ENCODE data around the gene SYTL3. TPM values are rescaled to one million over a fixed set of nuclear protein-coding genes. Genes with fewer than 3 reads are reported as not detected.

SYTL3 gene
- polyA plus RNA-seq, 1 experiment, result 1.7 TPM

DNA sequence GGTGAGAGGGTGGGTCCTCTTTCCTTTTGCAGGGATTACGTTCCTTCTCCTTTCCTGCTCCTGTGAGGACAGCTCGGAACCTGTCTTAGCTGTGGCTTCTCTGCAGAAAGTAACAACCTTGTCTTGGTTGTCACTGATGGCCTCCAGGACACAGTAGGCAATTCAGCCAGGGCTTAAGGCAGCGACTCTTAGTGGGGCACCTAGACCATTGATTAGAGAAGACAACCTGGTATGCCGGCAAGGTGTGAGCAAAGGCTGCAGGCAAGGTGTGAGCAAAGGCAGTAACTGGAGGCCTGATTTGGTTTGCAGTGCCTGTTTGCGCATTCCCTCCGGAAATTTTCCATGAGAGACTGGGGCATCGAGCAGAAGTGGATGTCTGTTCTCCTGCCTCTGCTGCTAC lies 42.9 kb upstream of the SYTL3 start:
- ChIA-PET CTCF (interaction anchor here (0.9 to 10.5 kb wide), 6 partner anchors 14 to 390 kb away, joined by 3 to 185 read pairs (median 6); no protein-coding TSS in a partner anchor), POLR2A (no interaction called here)
- Histone ChIP-seq H3K4me3 (ENCODE audit: low read depth, low read length) (no peak overlapping the region), H3K27me3 (ENCODE audit: control insufficient read depth, insufficient read depth, low read length) (no peaks in the 10 kb centered on the region), H3K36me3 (ENCODE audit: control insufficient read depth, insufficient read depth, low read length) (peaks cover 26% of the 10 kb centered on the region)
- TF ChIP-seq, protein P1, sequence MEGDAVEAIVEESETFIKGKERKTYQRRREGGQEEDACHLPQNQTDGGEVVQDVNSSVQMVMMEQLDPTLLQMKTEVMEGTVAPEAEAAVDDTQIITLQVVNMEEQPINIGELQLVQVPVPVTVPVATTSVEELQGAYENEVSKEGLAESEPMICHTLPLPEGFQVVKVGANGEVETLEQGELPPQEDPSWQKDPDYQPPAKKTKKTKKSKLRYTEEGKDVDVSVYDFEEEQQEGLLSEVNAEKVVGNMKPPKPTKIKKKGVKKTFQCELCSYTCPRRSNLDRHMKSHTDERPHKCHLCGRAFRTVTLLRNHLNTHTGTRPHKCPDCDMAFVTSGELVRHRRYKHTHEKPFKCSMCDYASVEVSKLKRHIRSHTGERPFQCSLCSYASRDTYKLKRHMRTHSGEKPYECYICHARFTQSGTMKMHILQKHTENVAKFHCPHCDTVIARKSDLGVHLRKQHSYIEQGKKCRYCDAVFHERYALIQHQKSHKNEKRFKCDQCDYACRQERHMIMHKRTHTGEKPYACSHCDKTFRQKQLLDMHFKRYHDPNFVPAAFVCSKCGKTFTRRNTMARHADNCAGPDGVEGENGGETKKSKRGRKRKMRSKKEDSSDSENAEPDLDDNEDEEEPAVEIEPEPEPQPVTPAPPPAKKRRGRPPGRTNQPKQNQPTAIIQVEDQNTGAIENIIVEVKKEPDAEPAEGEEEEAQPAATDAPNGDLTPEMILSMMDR (IDR thresholded peaks at IDR 0.05; ENCODE audit: insufficient read depth, low read depth, low read length), result no peak
- no peak for DNase-seq (ENCODE audit: low read depth)

DNA sequence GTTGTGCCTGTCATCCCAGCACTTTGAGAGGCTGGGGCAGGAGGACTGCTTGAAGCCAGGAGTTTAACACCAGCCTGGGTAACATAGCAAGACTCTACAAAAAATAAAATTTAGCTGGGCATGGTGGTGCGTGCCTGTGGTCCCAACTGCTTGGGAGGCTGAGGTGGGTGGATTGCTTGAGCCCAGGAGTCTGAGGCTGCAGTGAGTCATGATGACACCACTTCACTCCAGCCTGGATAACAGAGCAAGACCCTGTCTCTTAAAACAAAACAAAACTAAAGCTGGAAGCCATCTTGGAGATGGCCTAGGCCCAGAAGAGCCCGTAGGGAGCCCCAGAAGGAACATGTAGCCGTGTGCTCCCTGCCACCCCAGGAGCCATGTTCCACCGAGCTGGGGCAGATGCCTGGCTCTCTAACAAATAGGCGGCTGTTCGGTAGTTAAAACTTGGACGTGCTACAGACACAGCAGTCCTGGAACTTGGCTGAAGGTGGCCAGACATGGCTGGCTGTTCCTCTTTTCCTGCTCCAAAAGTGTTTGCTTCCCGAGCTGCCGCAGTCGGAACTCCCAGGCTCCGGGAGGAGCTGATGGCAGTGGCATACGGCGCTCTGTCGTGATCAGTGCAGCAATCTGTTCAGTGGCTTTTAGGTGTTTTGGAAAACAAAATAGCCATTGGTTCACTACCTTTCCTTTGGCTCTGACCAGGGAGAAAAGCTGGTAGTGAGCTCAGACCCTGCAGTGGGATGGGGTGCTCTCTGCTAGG lies 42.3 kb upstream of the SYTL3 start:
- TF ChIP-seq, protein P1 (IDR thresholded peaks at IDR 0.05; ENCODE audit: insufficient read depth, low read depth, low read length), result no peak
- Histone ChIP-seq H3K4me3 (ENCODE audit: low read depth, low read length) (no peak overlapping the region), H3K27me3 (ENCODE audit: control insufficient read depth, insufficient read depth, low read length) (no peaks in the 10 kb centered on the region), H3K36me3 (ENCODE audit: control insufficient read depth, insufficient read depth, low read length) (peaks cover 26% of the 10 kb centered on the region)
- DNase-seq (ENCODE audit: low read depth), result no peak
- POLR2A ChIA-PET, result no interaction called here
- CTCF ChIA-PET, result interaction anchor here (0.9 to 10.5 kb wide), 4 partner anchors 12 to 391 kb away, joined by 3 to 185 read pairs (median 4); no protein-coding TSS in a partner anchor

DNA sequence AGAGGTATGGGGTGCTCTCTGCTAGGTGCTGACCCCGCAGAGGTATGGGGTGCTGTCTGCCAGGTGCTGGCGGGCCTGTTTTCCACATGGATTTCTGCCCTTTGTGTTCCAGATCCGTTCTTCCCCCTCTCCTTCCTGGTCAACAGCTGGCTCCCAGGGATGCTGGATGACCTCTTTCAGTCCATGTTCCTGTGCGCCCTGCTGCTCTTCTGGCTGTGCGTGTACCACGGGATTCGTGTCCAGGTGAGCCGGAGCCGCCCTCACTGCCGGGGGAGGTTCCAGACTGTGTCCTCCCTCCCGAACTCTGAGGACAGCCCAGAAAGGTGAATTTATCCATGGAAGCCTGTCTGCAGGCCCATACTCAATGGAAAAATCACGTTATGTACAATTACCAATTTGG lies 41.6 kb upstream of the SYTL3 start:
- no peak for DNase-seq (ENCODE audit: low read depth)
- peaks cover 26% of the 10 kb centered on the region for H3K36me3 ChIP-seq (ENCODE audit: control insufficient read depth, insufficient read depth, low read length)
- no peak overlapping the region for H3K4me3 ChIP-seq (ENCODE audit: low read depth, low read length)
- POLR2A ChIA-PET, result no interaction called here
- CTCF ChIA-PET, result interaction anchor here (1.0 to 10.5 kb wide), 3 partner anchors 12 to 391 kb away, joined by 3 to 185 read pairs (median 3); no protein-coding TSS in a partner anchor
- TF ChIP-seq, protein P1 (IDR thresholded peaks at IDR 0.05; ENCODE audit: insufficient read depth, low read depth, low read length), result no peak
- H3K27me3 ChIP-seq (ENCODE audit: control insufficient read depth, insufficient read depth, low read length), result no peaks in the 10 kb centered on the region

DNA sequence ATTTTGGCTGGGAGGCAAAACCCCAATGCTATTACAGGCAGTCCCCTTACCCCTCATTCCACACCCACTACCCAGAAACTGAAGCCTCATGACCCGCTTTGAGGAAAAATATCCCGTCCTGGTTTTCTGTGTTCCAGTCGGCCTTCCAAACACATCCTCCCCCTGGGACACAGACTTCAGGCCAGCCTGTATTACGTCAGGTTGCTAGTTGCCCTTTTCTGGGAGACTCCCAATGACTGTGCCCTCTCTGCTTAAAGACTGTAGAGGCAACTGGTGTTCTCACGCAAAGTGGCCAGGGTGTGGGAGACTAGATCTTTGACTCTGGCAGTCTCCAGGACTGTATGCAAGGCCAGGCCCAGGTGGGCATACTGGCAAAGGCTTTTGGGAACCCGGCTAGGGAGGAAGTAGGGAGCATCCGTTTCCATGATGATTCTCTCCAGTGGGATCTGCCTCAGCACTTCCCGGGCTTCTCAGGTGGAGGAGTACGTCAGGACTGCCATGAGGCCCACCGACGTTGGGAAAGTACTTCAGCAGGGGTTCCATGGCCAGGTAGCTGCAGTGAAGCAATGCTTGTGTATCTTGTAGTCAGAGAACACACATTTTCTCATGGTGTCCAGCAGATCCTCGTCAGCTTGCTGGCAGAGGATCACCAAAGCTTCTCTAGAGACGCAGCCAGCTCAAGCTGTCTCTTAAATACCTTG lies 40.2 kb upstream of the SYTL3 start:
- no peak for DNase-seq (ENCODE audit: low read depth)
- H3K4me3 ChIP-seq (ENCODE audit: low read depth, low read length), result no peak overlapping the region
- peaks cover 25% of the 10 kb centered on the region for H3K36me3 ChIP-seq (ENCODE audit: control insufficient read depth, insufficient read depth, low read length)
- H3K27me3 ChIP-seq (ENCODE audit: control insufficient read depth, insufficient read depth, low read length), result no peaks in the 10 kb centered on the region
- ChIA-PET CTCF (interaction anchor here (0.6 to 2.4 kb wide), 4 partner anchors 363 to 396 kb away, joined by 4 to 11 read pairs (median 4); no protein-coding TSS in a partner anchor), POLR2A (no interaction called here)
- TF ChIP-seq, protein P1 (IDR thresholded peaks at IDR 0.05; ENCODE audit: insufficient read depth, low read depth, low read length), result no peak

DNA sequence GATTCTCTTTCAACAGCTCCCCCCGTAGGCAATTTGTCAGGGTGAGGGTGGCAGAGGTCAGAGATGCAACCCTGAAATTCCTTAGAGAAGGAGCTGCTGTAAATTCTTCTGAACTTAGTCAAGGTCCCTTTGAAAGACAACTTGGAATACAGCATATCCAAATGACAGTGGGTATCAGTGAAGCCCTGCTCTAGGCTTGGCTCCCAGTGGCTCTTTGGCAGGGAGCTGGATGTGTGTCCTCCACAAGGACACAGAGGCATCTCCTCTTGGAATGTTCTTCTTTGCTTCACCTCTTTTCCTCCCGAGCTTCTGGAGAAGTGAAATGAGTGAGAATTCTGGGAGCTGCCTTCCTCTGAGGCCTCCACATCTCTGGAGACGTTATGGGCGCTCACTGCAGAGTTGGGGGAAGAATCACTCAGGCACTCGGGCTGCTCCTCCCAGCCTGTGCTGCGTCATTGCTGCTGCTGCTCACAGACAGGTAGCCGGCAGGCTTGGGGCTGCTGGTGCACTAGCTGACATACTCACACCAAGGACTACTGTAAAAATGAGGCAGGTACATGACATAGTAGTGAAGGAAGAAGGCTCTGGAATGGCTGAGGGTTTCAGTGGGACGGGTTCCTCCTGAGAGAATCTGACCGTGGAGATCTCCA lies 39.4 kb upstream of the SYTL3 start:
- TF ChIP-seq, protein P1 (IDR thresholded peaks at IDR 0.05; ENCODE audit: insufficient read depth, low read depth, low read length), result no peak
- H3K27me3 ChIP-seq (ENCODE audit: control insufficient read depth, insufficient read depth, low read length), result no peaks in the 10 kb centered on the region
- ChIA-PET CTCF (interaction anchor here (0.9 to 2.4 kb wide), 4 partner anchors 10 to 396 kb away, joined by 3 to 11 read pairs (median 4); no protein-coding TSS in a partner anchor), POLR2A (no interaction called here)
- peaks cover 25% of the 10 kb centered on the region for H3K36me3 ChIP-seq (ENCODE audit: control insufficient read depth, insufficient read depth, low read length)
- no peak for DNase-seq (ENCODE audit: low read depth)
- H3K4me3 ChIP-seq (ENCODE audit: low read depth, low read length), result no peak overlapping the region
